PC-3 (cell line): ENCODE results near the gene RHEX.

Experiments
- EZH2 ChIP-seq: fragments of 300-600 bp; sonication (generic); IDR thresholded peaks from one replicate; pipeline ENCODE4 v1.6.1; 2017; ENCODE audit warnings: antibody characterized with exemption, mild to moderate bottlenecking, low read length; ENCODE audit not compliant: unreplicated experiment
- EZH2phosphoT487 ChIP-seq: fragments of 300-600 bp; sonication (generic); IDR thresholded peaks from 2 replicates; pipeline ENCODE4 v1.6.1; 2018; ENCODE audit warnings: mild to moderate bottlenecking, antibody characterized with exemption, low read length, borderline replicate concordance
- TF ChIP-seq, protein P1 (sequence below): fragments of 300-600 bp; sonication (generic); conservative IDR thresholded peaks from 2 replicates; pipeline ENCODE4 v1.5.1; 2017; ENCODE audit warnings: antibody characterized with exemption, low read depth, mild to moderate bottlenecking, low read length

DNA sequence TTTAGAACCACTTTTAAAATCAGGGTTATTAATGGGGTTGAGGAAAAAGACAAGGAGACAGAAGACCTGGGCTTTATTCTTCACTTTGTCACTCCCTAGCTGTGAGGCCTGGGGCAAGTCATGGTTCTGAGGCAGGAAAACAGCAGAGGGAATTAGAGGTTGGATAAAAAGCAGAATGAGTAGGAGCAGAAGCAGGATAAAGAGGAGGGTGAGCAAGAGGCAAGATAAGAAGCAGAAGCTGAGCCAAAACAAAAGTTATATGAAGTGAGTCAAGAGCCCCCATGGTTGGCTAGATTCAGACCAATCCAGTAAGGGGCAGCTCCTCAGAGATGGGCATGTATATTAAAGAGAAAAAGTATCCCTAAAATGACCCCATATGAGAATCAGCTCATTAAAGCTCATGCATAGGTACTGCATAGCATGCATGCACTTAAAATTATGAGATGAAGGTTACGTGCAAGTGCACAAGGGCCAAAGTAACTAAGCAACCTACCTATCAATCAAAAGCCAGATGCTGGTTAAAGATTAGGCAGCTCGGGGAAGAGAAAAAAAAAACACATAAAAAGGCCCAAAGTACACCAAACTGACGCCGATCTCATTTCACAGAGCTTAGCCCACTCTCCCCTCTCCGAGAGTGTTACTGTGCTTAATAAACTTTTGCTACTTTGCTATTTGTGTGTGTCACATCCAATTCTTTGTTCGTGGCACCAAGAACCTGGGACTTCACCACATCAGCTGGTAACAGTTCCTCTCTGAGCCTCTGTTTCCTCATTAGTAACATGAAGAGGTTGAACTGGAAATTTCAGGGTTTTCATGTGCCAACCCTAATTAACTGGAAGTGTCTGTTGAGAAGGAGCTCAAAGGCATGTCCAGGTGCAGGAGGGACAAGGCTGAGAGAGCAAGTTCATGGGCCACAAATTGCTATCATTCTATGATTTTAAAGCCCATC, 62.0 kb downstream of the RHEX start:
- TF ChIP-seq, protein P1, sequence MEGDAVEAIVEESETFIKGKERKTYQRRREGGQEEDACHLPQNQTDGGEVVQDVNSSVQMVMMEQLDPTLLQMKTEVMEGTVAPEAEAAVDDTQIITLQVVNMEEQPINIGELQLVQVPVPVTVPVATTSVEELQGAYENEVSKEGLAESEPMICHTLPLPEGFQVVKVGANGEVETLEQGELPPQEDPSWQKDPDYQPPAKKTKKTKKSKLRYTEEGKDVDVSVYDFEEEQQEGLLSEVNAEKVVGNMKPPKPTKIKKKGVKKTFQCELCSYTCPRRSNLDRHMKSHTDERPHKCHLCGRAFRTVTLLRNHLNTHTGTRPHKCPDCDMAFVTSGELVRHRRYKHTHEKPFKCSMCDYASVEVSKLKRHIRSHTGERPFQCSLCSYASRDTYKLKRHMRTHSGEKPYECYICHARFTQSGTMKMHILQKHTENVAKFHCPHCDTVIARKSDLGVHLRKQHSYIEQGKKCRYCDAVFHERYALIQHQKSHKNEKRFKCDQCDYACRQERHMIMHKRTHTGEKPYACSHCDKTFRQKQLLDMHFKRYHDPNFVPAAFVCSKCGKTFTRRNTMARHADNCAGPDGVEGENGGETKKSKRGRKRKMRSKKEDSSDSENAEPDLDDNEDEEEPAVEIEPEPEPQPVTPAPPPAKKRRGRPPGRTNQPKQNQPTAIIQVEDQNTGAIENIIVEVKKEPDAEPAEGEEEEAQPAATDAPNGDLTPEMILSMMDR, result no peak
- TF ChIP-seq EZH2phosphoT487, result no peak
- no peak for TF ChIP-seq EZH2
